Stimulated activated CD4-positive, alpha-beta T cell treated with anti-CD3 and anti-CD28 coated beads, Interleukin-12 subunit alpha, Interleukin-12 subunit beta, amount 100 ng/mL, for 4 hours (primary cell): ENCODE data around the gene CPSF2.
"Not testable (repeated sequence)": the region's sequence is repeated elsewhere in the genome, so short reads cannot be mapped to it uniquely, and the experiment has no call there.

Experiments used
- DNase-seq: peaks from one replicate; pipeline ENCODE4 v3.0.0-alpha.2; 2020

The CPSF2 gene

GRCh38 chr14:92161521-92161920 is 39.8 kb downstream of the CPSF2 start:
- no peak for DNase-seq

GRCh38 chr14:92164958-92165357 is 43.2 kb downstream of the CPSF2 start:
- no peak for DNase-seq

- DNase-seq = no peak
Observed at GRCh38 chr14:92173668-92174067, 51.9 kb downstream of the CPSF2 start.

DNA sequence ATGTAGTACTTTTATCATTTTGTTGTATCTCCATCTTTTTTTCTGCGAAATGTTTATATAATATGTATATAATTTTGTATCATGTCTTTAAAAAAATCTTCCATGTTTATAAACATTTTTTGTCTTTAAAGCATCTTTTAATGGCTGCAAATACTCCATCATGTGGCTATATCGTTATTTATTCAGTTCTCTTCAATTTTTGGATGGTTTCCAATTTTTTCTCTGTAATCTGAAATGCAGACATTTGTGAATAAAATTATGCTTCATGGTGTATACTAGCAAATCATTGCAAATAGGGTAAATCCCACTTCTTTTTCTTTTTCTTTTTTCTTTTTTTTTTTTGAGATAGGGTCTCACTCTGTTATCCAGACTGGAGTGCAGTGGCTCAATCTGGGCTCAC is 54.0 kb downstream of the CPSF2 start:
- DNase-seq = no peak

GRCh38 chr14:92176476-92176875 is 54.7 kb downstream of the CPSF2 start:
- no peak for DNase-seq

- DNase-seq = not testable (repeated sequence)
Observed at GRCh38 chr14:92179178-92179577, 57.4 kb downstream of the CPSF2 start.

DNA sequence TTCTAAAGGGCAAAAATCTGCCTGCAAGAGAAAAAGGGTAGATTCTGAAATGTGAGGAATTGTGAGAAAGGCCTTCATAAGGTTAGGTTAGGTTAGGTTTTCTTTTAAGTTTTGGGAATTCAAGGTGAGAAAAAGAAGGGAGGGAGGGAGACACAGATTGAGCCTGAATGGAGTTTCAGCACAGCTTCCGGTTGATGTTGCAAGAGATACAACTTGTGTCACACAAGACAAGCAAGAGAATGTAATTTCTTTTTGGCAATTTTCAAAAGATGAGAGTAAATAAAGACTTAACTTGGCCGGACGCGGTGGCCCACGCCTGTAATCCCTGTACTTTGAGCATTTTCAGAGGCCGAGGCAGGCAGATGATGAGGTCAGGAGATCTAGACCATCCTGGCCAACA is 63.8 kb downstream of the CPSF2 start:
- DNase-seq = no peak

GRCh38 chr14:92187616-92188015 is 65.8 kb downstream of the CPSF2 start:
- not testable (repeated sequence) for DNase-seq

GRCh38 chr14:92190768-92191167 is 69.0 kb downstream of the CPSF2 start:
- no peak for DNase-seq

DNA sequence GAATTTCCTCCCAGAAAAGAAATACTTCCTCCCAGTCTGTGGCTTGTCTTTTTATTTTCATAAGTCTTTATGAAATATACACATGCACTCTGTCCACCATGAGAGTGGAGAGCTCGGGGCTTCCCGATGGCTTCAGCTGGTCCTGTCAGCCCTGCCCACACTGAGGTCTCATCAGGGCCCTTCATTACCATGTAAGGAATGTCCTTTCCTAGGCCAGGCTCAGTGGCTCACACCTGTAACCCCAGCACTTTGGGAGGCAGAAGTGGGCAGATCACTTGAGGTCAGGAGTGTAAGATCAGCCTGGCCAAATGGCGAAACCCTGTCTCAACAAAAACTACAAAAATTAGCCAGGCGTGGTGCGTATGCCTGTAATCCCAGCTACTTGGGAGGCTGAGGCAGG is 77.0 kb downstream of the CPSF2 start:
- no peak for DNase-seq

- DNase-seq = no peak
Observed at GRCh38 chr14:92199763-92200162, 78.0 kb downstream of the CPSF2 start.

DNA sequence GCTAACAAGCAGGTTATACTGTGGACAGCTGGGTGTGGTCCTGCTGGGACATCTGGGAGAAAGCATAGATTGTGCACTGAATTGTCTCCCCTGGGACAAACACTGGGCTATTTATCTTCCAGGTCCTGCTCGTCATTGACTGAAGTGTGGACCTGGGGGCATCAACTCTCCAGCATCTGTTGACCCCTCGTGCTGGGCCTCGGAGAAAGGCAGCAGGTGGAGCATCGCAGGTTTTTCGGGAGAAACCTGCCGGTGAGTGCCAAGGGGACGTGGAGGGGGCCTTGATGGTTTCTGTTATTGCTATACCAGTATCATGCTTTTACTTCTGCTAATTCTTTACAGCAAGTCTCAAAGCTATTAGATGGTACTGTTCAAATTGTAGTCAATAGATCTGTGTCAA is 81.3 kb downstream of the CPSF2 start:
- DNase-seq = no peak

DNA sequence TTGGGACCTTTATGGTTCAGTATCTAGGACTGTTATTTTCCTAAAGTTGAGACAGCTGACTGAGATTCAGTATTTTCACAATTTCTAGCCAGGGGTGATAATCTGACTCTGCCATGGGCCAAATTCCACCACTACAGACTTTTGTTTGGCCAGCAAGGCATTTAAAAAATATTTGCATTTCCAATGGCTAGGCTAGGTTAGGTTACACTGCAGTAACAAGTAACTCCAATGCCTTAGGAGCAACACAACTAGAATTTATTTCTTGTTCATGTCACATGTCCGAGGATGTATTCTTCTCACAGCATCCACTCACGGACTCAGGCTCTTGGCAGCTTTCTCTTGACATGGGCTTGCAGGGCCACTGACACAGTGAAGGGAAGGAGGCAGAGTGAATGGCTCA is 83.0 kb downstream of the CPSF2 start:
- no peak for DNase-seq

DNA sequence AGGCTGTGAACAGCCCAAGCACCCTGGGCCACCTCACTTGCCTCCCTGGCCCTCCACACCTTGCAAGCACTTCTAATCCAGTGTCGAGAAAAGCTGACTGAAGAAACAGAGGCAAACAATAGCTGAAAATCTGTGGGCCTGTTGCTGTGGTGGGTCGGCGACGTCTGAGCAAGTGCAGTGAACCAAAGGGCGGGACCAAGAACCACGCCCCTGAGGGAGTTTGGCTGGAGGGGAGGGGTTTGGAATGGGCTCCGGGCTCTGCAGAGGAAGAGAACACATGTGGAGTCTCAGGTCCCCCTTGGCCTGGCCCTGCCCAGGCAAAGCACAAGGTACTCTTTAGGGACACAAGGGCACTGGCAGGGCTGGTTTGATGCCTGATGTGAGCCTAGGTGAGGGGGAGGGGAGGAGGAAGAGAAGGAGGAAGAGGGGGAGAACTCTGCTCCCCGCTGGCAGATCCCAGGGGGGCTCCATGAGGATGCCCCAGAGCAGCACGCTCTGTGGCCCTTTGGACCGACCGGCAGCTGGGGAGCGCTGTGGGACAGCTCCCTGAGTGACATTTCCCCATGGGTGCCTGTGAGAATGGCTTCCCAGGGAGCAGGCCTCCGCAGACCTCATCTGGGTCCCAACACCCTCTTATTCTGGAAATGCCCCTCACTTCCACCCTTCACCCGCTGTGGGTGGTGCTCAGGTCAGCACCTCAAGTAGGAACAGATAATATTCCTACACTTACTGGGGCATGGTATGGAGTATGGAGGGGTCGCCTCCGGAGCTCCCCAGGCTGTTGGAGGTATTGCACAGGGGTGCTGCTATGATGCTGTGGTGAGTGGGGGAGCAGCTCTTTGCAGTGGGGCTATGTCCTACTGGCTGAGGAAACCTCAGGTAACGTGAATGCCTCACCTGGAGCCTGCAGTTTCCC is 85.5 kb downstream of the CPSF2 start:
- DNase-seq = no peak

DNA sequence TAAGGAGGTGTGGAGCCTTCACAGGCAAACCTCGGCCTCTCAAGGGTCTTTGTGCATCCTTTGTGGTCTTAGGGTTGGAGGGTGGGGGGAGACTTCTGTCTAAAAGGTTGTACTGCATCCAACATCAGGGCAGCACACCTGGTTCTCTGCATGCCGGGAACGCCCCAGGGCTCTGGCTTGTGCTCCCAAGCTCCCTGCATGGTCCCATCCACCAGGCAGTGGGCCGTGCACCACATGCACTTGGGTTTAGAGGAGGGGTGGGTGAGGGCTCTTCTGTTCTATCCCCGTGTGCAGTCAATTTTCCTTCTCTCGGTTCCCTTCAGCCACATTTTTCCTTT is 86.1 kb downstream of the CPSF2 start:
- DNase-seq = no peak

DNA sequence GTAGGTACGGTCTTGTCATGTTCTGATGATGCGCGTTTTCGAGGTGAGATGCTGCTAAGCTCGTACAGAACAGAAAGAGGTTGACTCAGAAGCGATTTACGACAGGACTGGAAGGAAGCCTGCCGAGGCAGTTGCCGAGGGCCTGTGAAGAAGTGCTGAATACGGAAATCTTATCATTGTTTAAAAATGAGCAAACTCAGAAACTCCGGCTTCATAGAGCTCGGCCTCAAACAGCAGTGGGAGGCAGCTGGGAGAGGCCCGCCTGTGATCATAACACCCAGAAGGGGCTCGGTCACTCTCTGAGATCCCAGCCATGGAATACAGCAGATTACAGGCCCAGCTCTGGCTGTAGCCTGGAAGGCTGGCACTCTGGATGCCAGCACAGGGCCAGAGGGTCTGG is 87.4 kb downstream of the CPSF2 start:
- DNase-seq = no peak

GRCh38 chr14:92213125-92213524 is 91.4 kb downstream of the CPSF2 start:
- not testable (repeated sequence) for DNase-seq

GRCh38 chr14:92215579-92215978 is 93.8 kb downstream of the CPSF2 start:
- no peak for DNase-seq

DNA sequence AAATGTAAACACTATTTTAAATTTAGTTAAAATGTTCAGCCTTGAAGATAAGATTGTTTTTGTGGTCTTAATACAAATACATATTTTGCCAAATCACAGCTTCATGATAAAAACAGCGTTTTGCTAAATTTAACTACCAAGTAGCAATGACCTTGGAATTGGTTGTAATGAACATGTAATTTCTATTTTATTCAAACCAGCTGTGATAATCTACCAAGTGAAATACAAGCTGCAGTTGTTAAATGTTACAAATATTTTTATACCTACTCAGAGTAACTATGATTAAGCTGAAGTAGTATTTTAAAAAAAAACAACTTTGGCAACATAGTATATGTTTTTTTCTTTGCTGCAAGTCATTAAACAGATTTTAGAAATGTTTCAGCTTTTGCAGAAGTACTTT is 96.2 kb downstream of the CPSF2 start:
- DNase-seq = no peak
